Panc1 (cell line): ENCODE measurements around the gene TALDO1.

Experiments used
- CTCF ChIP-seq: fragments of 450-650 bp; IDR thresholded peaks from 2 replicates; pipeline ENCODE4 v1.5.1; 2017; ENCODE audit warnings: mild to moderate bottlenecking
- REST ChIP-seq, 2 experiments: IDR thresholded peaks; 2 replicates each; pipeline ENCODE4 v1.6.1; 2011 to 2012; ENCODE audit warnings: low read depth in 2 of 2, control low read depth in 1 of 2, low read length in 1 of 2, mild to moderate bottlenecking in 1 of 2, moderate library complexity in 1 of 2; ENCODE audit not compliant: insufficient read depth in 1 of 2

DNA sequence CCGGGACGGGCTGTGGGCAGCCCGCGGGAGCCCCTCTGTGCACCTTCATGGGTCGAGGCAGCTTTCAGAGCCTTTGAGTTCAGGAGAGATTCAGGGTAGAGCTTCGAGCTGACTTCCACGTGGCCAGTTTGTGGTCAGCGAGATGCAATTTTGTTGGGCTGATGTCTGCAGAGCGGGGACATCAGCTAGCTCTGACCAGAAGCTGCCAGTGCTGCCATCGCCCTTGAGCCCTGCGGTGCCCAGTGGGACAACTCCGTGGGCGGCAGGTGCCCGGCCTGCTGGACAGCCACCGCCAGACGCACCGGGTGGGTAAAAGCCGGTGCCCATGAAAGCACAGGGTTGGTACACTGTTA is 719 bp downstream of the TALDO1 start:
- TF ChIP-seq CTCF, result no peak
- TF ChIP-seq REST (IDR thresholded peaks at IDR 0.05; ENCODE audit: insufficient read depth in 1 of 2, low read depth in 2 of 2, low read length in 1 of 2), result peak in 1 of 2 experiments; percentile 44; a peak in 1 of 4 replicates
